ENCODE measurements around the gene RAET1L. TPM values are rescaled to one million over a fixed set of nuclear protein-coding genes. Genes with fewer than 3 reads are reported as not detected.

Gene RAET1L
- total and polyA plus RNA-seq, 2 donors (not counting 3 experiments of a cell fraction or from before 2014, with no cell fraction given) = not detected

- Histone ChIP-seq H3K27me3 (ENCODE audit: control insufficient read depth in 2 of 2, insufficient read depth in 2 of 2, low read length in 2 of 2) (peaks cover 35 to 57% of the 10 kb centered on the region in 2 experiments), H3K79me2 (ENCODE audit: control insufficient read depth, insufficient read depth, low read length) (no peaks in the 10 kb centered on the region), H3K9ac (replicated peaks; ENCODE audit: extremely low read depth, insufficient read depth, low read length) (no peak overlapping the region), H3K36me3 (ENCODE audit: control insufficient read depth in 2 of 2, extremely low read depth in 1 of 2, insufficient read depth in 2 of 2, low read length in 2 of 2) (no peaks in the 10 kb centered on the region), H3K4me2 (ENCODE audit: insufficient read depth, low read length) (no peak overlapping the region), H3K9me1 (replicated peaks; ENCODE audit: control insufficient read depth, extremely low read depth, insufficient read depth, low read length) (no peaks in the 10 kb centered on the region), H3K27ac (ENCODE audit: insufficient read depth, low read depth, low read length) (no peak overlapping the region), H3K4me1 (ENCODE audit: control insufficient read depth, extremely low read depth, insufficient read depth, low read length) (no peaks in the 10 kb centered on the region), H3K9me3 (replicated peaks; ENCODE audit: control insufficient read depth, insufficient read depth, low read length) (no peaks in the 10 kb centered on the region), H4K20me1 (replicated peaks; ENCODE audit: control insufficient read depth, extremely low read depth, insufficient read depth, low read length) (no peaks in the 10 kb centered on the region), H3K4me3 (replicated peaks in 1 of 3; ENCODE audit: insufficient read depth in 1 of 3, low read depth in 1 of 3, low read length in 3 of 3) (no peak overlapping the region), H2AFZ (ENCODE audit: low read depth, low read length) (no peak overlapping the region)
- CTCF ChIA-PET = interaction anchor here (0.5 to 2.1 kb wide), 45 partner anchors 8 to 798 kb away, joined by 3 to 63 read pairs (median 4); partner anchors contain the start of genes RAET1E, ULBP1 and ULBP3
- POLR2A ChIA-PET = no interaction called here
- intact Hi-C loops (cut with micrococcal nuclease) = loop anchor here (1.0 to 5.0 kb wide), 3 partner anchors 82 to 294 kb away; no protein-coding TSS in a partner anchor
- peak; percentile 63 for DNase-seq (ENCODE audit: low read depth, low spot score)
- peak; percentile 81 for FAIRE-seq
- dilution Hi-C loops (cut with MboI; ENCODE audit: extremely low pct_ligation_motif_present, low sequenced_read_pairs) = no loop called here
- TF ChIP-seq CTCF (IDR thresholded peaks at IDR 0.05; ENCODE audit: extremely low read depth in 1 of 2, insufficient read depth in 1 of 2, low read depth in 1 of 2, low read length in 2 of 2) (peak; percentile 39 to 49), EZH2 (IDR thresholded peaks at IDR 0.05; ENCODE audit: borderline replicate concordance, low read depth, low read length, severe bottlenecking) (no peak)
- no TSS peak for BruUV-seq (replicated peaks)
Observed at GRCh38 chr6:150016324-150017185, 8.8 kb downstream of the RAET1L start.
